GM13976 (cell line): ENCODE measurements around the gene PIEZO2.

Experiments
- DNase-seq: peaks from one replicate; pipeline ENCODE4 v3.0.0; 2012; ENCODE audit warnings: low spot score
- in situ Hi-C: fragments of 300-500 bp; cut with MboI; formaldehyde crosslinking; loops from one replicate; pipeline ENCODE4 v1.12.0; 2022; ENCODE audit warnings: low sequenced_read_pairs, mixed read lengths, inconsistent platforms; ENCODE audit not compliant: unreplicated experiment
- TF ChIP-seq, protein P1 (sequence below): IDR thresholded peaks from 2 replicates; pipeline ENCODE4 v1.5.1; 2012; ENCODE audit warnings: borderline replicate concordance, mild to moderate bottlenecking; ENCODE audit not compliant: insufficient read depth; ENCODE audit errors: extremely low read depth, missing control alignments, control extremely low read depth

PIEZO2 gene

DNA sequence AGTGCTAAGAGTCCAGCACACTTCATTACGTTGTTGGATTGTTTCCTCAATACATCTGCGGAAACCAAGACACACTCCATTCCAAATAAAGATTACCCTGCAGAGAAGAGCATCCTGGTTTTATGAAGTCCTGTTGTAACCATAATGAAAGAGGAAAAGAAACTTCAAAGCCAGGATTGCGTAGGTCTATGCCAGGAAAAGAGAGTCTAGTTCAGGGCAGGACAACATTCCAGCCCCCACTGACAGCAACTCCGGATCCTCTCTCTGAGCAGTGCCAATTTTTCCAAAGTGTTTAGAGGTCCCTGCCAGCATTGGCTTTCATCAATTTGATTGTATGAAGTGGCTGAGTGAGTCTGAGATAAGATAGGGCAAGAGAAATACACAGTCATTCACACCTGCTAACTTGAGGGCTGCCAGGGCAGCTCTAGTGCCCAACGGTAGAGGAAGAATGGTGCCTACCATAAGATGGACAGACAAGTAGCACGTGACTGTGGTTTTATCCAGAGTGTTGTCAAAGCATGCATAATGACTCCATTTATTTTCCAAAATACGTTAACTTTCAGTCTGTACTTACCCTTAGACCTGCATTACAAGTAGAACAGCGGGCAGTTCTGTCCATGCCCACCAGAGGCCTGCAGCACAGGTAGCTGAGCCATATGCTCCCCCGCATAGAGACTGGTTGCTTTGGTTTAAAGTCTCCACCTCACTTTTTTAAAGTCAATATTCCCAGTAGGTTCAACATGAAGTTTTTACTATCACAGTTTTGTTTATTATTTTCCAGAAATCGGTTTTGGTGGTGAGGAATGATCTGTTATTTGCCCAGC lies 23.7 kb downstream of the PIEZO2 start:
- no peak for DNase-seq
- TF ChIP-seq, protein P1, sequence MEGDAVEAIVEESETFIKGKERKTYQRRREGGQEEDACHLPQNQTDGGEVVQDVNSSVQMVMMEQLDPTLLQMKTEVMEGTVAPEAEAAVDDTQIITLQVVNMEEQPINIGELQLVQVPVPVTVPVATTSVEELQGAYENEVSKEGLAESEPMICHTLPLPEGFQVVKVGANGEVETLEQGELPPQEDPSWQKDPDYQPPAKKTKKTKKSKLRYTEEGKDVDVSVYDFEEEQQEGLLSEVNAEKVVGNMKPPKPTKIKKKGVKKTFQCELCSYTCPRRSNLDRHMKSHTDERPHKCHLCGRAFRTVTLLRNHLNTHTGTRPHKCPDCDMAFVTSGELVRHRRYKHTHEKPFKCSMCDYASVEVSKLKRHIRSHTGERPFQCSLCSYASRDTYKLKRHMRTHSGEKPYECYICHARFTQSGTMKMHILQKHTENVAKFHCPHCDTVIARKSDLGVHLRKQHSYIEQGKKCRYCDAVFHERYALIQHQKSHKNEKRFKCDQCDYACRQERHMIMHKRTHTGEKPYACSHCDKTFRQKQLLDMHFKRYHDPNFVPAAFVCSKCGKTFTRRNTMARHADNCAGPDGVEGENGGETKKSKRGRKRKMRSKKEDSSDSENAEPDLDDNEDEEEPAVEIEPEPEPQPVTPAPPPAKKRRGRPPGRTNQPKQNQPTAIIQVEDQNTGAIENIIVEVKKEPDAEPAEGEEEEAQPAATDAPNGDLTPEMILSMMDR, result no peak
- in situ Hi-C loops, result loop anchor here (25.0 kb wide), 1 partner anchor 88 kb away; no protein-coding TSS in a partner anchor

DNA sequence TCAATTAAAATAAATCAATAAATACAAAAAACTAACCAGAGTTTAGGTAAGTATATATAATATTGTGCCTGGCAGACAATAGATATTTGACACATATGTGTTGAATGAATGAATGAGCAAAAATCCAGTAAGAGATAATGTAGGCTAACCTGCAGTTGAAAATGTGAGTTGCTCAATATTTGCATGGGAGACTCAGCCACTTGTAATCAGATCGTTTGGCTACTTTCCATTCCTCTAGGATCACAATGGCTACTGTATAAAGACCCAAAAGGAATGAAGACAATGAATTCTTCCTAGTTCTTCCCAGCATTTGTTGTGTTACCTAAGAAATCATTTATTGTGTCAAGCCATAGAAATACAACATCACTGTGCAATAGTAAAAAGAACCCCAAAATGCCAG lies 25.3 kb downstream of the PIEZO2 start:
- no peak for DNase-seq
- TF ChIP-seq, protein P1, result no peak
- in situ Hi-C loops, result no loop called here

DNA sequence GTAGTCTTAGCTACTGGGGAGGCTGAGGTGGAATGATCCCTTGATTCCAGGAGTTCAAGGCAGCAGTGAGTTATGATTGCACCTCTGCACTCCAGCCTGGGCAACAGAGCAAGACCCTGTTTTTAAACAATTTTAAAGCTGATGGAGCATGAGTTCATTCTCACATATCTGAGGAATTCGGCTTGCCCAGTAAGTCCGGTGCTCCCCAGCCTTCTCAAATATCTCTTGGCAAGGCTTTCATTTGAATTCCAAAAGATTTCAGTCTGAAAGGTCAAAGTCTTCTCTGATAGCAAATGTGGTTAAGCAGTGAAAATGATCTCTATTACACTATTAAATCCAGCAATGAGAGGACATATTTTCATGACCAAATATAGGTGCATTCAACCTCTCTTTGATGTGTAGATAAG lies 27.9 kb downstream of the PIEZO2 start:
- no peak for DNase-seq
- TF ChIP-seq, protein P1, result no peak
- in situ Hi-C loops, result no loop called here

DNA sequence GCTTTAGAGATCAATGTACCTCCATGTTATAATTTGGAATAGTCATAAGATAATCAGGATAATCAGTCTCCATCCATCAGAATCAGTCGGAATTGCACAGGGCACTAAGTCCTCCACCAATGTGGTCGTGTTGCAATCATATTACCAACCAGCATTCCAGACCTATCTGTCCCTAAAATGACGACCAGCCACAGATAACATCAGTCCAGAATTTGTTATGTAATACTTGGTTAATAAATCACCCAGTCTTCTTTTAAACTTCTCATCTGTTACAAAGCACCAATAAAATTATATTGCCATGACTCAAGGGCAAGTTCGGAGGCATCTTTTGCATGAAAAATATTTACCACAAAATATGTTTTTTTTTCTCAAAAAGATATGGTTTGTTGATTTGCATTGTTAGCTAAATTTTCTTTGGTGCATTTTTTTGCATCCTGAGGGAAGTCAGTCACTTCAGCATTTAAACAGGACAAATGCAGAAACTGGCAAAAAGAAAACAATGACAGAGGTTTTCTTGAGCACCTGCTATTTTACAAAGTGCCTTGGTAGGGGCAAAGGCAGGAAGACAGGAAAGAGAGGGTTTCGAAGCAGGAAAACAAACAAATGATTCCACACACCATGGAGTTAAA lies 29.3 kb downstream of the PIEZO2 start:
- DNase-seq, result no peak
- TF ChIP-seq, protein P1, result no peak
- in situ Hi-C loops, result no loop called here

DNA sequence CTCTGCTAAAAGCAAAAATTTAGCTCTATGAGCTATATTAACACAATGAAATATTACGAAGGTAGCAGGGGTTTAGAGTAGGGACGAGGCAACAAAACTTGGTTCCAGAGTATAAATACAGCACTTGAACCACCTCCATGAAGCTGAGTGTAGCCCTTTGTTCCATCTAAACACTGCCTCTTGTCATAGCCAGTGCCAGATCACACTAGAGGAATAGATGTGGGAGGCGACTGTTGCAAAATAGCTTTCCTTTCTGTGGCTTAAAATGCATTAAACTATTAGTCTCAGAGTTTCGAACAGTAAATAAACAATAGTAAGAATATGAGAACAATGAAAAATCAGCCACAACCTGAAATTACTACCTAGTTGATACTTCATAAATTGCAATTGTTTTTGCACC lies 29.8 kb downstream of the PIEZO2 start:
- DNase-seq, result no peak
- TF ChIP-seq, protein P1, result no peak
- in situ Hi-C loops, result no loop called here

DNA sequence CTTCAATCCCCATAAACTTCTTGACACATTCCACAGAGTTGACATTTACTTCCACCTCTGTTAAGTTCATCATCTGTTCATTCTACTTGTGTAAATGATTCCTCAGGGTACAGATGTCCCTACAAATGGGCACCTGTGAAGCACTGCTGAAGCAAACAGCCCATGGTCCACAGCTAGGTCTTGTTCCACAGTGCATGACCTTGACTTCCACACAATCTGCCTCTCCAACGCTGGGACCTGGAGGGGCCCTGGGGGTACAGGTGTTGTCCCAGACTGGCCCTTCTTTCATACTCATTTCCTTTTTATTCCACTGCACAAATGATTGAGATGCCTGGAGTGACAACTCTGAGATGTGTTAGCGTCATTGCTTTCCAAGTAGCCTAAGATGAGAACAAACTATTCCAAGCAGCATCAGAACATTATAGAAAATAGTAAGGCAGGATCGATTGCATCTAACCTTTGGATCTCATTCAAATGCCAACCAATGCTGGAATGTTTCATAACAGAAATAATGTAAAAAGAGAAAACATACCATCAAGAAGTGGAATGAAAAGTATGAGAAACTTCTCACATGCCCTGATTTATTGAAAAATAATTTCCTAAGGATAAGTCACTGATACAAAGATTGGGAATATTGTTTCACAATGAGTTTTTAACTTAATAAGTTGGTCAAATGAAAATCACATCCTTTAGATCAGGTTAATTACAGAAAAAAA lies 31.2 kb downstream of the PIEZO2 start:
- TF ChIP-seq, protein P1, result no peak
- in situ Hi-C loops, result no loop called here

More for the DNA sequence above, 31.2 kb downstream of the PIEZO2 start:
- DNase-seq, result no peak
